ENCODE measurements around the gene NSFL1C.

DNA sequence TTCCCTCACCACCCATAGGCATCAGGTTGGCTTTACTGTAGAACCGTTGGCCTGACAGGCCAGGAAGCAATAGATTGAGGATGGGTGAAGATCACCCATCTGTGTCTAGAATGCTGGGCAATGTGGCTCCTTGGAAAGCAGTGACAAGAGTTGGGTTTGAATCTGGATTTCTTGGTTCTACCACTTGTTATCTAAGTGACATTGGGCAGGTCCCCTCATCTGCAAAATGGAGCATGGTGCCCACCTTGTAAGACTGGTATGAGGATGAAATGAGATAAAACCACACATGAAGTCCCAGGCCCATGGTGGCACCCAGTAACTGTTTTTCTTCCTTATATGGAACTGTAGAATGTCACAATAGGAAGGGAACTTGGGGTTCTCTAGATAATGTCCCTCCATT, 47.2 kb upstream of the NSFL1C start:
- TF ChIP-seq, protein P1, sequence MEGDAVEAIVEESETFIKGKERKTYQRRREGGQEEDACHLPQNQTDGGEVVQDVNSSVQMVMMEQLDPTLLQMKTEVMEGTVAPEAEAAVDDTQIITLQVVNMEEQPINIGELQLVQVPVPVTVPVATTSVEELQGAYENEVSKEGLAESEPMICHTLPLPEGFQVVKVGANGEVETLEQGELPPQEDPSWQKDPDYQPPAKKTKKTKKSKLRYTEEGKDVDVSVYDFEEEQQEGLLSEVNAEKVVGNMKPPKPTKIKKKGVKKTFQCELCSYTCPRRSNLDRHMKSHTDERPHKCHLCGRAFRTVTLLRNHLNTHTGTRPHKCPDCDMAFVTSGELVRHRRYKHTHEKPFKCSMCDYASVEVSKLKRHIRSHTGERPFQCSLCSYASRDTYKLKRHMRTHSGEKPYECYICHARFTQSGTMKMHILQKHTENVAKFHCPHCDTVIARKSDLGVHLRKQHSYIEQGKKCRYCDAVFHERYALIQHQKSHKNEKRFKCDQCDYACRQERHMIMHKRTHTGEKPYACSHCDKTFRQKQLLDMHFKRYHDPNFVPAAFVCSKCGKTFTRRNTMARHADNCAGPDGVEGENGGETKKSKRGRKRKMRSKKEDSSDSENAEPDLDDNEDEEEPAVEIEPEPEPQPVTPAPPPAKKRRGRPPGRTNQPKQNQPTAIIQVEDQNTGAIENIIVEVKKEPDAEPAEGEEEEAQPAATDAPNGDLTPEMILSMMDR (IDR thresholded peaks at IDR 0.05) = no peak
- no peak for TF ChIP-seq POLR2A (IDR thresholded peaks at IDR 0.05)
